DOHH2 (cell line): Measurements from ENCODE around the gene PDE6G.

Experiments used
- H3F3A ChIP-seq: fragments of 200-600 bp; sonication (generic), shearing (Covaris generic); 2 replicates; pipeline ENCODE4 v1.6.0; 2016; ENCODE audit warnings: antibody characterized with exemption, mild to moderate bottlenecking; ENCODE audit not compliant: control insufficient read depth, insufficient read depth
- H3K27ac ChIP-seq: fragments of 200-600 bp; sonication (generic); 2 replicates; pipeline ENCODE4 v1.5.1; 2014; ENCODE audit warnings: low read depth, mild to moderate bottlenecking, low read length, moderate library complexity
- H3K27me3 ChIP-seq: fragments of 200-600 bp; sonication (generic); 2 replicates; pipeline ENCODE4 v1.6.1; 2014; ENCODE audit warnings: mild to moderate bottlenecking, low read length, mixed read lengths; ENCODE audit not compliant: control insufficient read depth
- H3K36me3 ChIP-seq: fragments of 200-600 bp; sonication (generic); 2 replicates; pipeline ENCODE4 v1.6.1; 2014; ENCODE audit warnings: mild to moderate bottlenecking, low read length, moderate library complexity, mixed read lengths; ENCODE audit not compliant: control insufficient read depth
- H3K4me1 ChIP-seq: fragments of 200-600 bp; sonication (generic); 2 replicates; pipeline ENCODE4 v1.6.1; 2014; ENCODE audit warnings: mild to moderate bottlenecking, low read length, mixed read lengths; ENCODE audit not compliant: control insufficient read depth
- H3K4me2 ChIP-seq: fragments of 200-600 bp; sonication (generic); 2 replicates; pipeline ENCODE4 v1.6.0; 2014; ENCODE audit warnings: mild to moderate bottlenecking, low read length, moderate library complexity
- H3K4me3 ChIP-seq: fragments of 200-600 bp; sonication (generic); 2 replicates; pipeline ENCODE4 v1.5.1; 2014; ENCODE audit warnings: mild to moderate bottlenecking, low read length, mixed read lengths
- H3K79me2 ChIP-seq: fragments of 200-600 bp; sonication (generic); 2 replicates; pipeline ENCODE4 v1.6.1; 2014; ENCODE audit warnings: mild to moderate bottlenecking, low read length, mixed read lengths; ENCODE audit not compliant: control insufficient read depth
- H3K9me2 ChIP-seq: fragments of 200-600 bp; sonication (generic); replicated peaks from 2 replicates; pipeline ENCODE4 v1.6.1; 2014; ENCODE audit warnings: mild to moderate bottlenecking, low read length, mixed read lengths; ENCODE audit not compliant: control insufficient read depth
- H3K9me3 ChIP-seq: fragments of 200-600 bp; sonication (generic); 2 replicates; pipeline ENCODE4 v1.6.1; 2014; ENCODE audit warnings: antibody characterized with exemption, low read length, mixed read lengths; ENCODE audit not compliant: control insufficient read depth, insufficient read depth
- H4K20me1 ChIP-seq: fragments of 200-600 bp; sonication (generic); 2 replicates; pipeline ENCODE4 v1.6.0; 2014; ENCODE audit warnings: low read depth, mild to moderate bottlenecking, antibody characterized with exemption, low read length, moderate library complexity; ENCODE audit not compliant: control insufficient read depth, insufficient read depth
- CTCF ChIP-seq: fragments of 200-600 bp; sonication (generic); IDR thresholded peaks from one replicate; pipeline ENCODE4 v1.5.1; 2014; ENCODE audit warnings: antibody characterized with exemption, mild to moderate bottlenecking, low read depth, low read length; ENCODE audit not compliant: poor library complexity, severe bottlenecking
- EZH2phosphoT487 ChIP-seq: fragments of 200-600 bp; sonication (generic); IDR thresholded peaks from 2 replicates; pipeline ENCODE4 v1.6.1; 2017; ENCODE audit warnings: borderline replicate concordance, mild to moderate bottlenecking, antibody characterized with exemption, low read length, moderate library complexity, mixed read lengths

Gene PDE6G

GRCh38 chr17:81702934-81703746, 46.8 kb upstream of the PDE6G start, which contains the start of gene MRPL12:
Gene MRPL12 (plus strand): TSS chr17:81703367. CDS start chr17:81703502, 135 bp downstream.
- Histone ChIP-seq H3K9me3 (no peaks in the 10 kb centered on the region), H3K4me3 (peak within 1 kb of the TSS; percentile 89), H3K27ac (peak within 1 kb of the TSS; percentile 79), H4K20me1 (peaks cover 17% of the 10 kb centered on the region; the same call in 1 of the 2 replicates), H3F3A (peaks cover 5% of the 10 kb centered on the region; the same call in 1 of the 2 replicates), H3K27me3 (no peaks in the 10 kb centered on the region), H3K9me2 (no peaks in the 10 kb centered on the region), H3K36me3 (peaks cover 90% of the 10 kb centered on the region), H3K79me2 (peaks cover 95% of the 10 kb centered on the region), H3K4me1 (peaks cover 22% of the 10 kb centered on the region), H3K4me2 (peak within 1 kb of the TSS; percentile 69)
- TF ChIP-seq EZH2phosphoT487 (no peak), CTCF (no peak)

GRCh38 chr17:81701288-81702071, 45.1 kb upstream of the PDE6G start:
- peaks cover 5% of the 10 kb centered on the region; the same call in 1 of the 2 replicates for H3F3A ChIP-seq
- H4K20me1 ChIP-seq, result peaks cover 17% of the 10 kb centered on the region; the same call in 1 of the 2 replicates
- no peaks in the 10 kb centered on the region for H3K9me3 ChIP-seq
- H3K4me3 ChIP-seq, result peak overlapping the region; percentile 89
- no peaks in the 10 kb centered on the region for H3K27me3 ChIP-seq
- H3K9me2 ChIP-seq, result no peaks in the 10 kb centered on the region
- peaks cover 22% of the 10 kb centered on the region for H3K4me1 ChIP-seq
- peaks cover 90% of the 10 kb centered on the region for H3K79me2 ChIP-seq
- H3K4me2 ChIP-seq, result peak overlapping the region; percentile 69
- H3K27ac ChIP-seq, result peak overlapping the region; percentile 79
- H3K36me3 ChIP-seq, result peaks cover 90% of the 10 kb centered on the region
- TF ChIP-seq CTCF (no peak), EZH2phosphoT487 (no peak)

- Histone ChIP-seq H3K9me2 (no peaks in the 10 kb centered on the region), H4K20me1 (peaks cover 17% of the 10 kb centered on the region; the same call in 1 of the 2 replicates), H3K27me3 (no peaks in the 10 kb centered on the region), H3K4me3 (peak overlapping the region; percentile 89), H3K4me2 (peak overlapping the region; percentile 69), H3F3A (peaks cover 5% of the 10 kb centered on the region; the same call in 1 of the 2 replicates), H3K9me3 (no peaks in the 10 kb centered on the region), H3K27ac (no peak overlapping the region), H3K79me2 (peaks cover 86% of the 10 kb centered on the region), H3K36me3 (peaks cover 90% of the 10 kb centered on the region), H3K4me1 (peaks cover 22% of the 10 kb centered on the region)
- TF ChIP-seq EZH2phosphoT487 (no peak), CTCF (no peak)
Observed at GRCh38 chr17:81700353-81701287, 44.3 kb upstream of the PDE6G start.
